ENCODE data around the gene COL6A2. TPM values are rescaled to one million over a fixed set of nuclear protein-coding genes. Genes with fewer than 3 reads are reported as not detected.

Gene COL6A2
- total and polyA plus RNA-seq, 2 of the 4 experiments (the other 2 are of a cell fraction): 208 to 1,065 TPM

DNA sequence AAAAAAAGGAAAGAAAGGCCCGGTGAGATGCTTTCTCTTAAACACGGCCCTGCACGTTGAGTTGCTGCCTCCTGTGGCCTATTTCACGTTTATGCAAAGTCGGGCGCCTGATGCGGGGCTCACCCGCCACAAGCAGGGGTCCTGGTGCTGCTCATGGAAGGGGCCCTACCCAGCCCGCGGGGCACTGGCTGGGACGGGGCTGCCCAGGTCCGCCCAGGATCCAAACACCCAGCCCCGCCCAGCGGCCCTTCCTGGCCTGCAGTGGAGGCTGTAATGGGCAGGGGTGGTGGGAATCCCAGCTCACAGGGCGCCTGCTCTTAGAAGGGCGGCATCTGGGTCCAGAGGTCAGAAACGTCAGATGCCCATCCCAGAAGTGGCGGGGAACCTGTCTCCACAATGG lies 1.6 kb downstream of the COL6A2 start:
- Histone ChIP-seq H3K18ac (ENCODE audit: low read depth, low read length) (peak overlapping the region; percentile 18; the same call in 1 of the 2 replicates), H2AFZ (replicated peaks; ENCODE audit: low read length, poor library complexity) (peak overlapping the region; percentile 2), H2BK20ac (ENCODE audit: low read depth, low read length) (no peak overlapping the region), H3K27me3 (ENCODE audit: control insufficient read depth, insufficient read depth, low read length) (no peaks in the 10 kb centered on the region), H3K9me1 (ENCODE audit: insufficient read depth, low read length) (peaks cover 19% of the 10 kb centered on the region), H4K8ac (ENCODE audit: low read depth in 2 of 2, low read length in 2 of 2) (peak overlapping the region in 1 of 2 experiments; percentile 68; a peak in 2 of 4 replicates), H4K20me1 (ENCODE audit: insufficient read depth, low read length) (peaks cover 47% of the 10 kb centered on the region), H3K4me3 (ENCODE audit: insufficient read depth, low read depth, low read length) (peak overlapping the region; percentile 97), H3K79me1 (ENCODE audit: low read depth in 1 of 2, low read length in 2 of 2) (peaks cover 6 to 42% of the 10 kb centered on the region in 2 experiments; a peak in 3 of 4 replicates), H3K4me2 (ENCODE audit: low read depth, low read length) (peak overlapping the region; percentile 83), H2BK120ac (ENCODE audit: low read depth, low read length) (no peak overlapping the region; the same call in 1 of the 2 replicates), H2AK5ac (ENCODE audit: low read depth, low read length) (no peak overlapping the region), H3K9ac (ENCODE audit: low read depth, low read length) (peak overlapping the region; percentile 67), H3K4ac (ENCODE audit: low read depth, low read length) (peak overlapping the region; percentile 80), H3K23ac (ENCODE audit: low read depth, low read length) (peak overlapping the region; percentile 99), H3K36me3 (ENCODE audit: control insufficient read depth, insufficient read depth, low read length) (peaks cover 12% of the 10 kb centered on the region), H3K27ac (ENCODE audit: insufficient read depth, low read length) (peak overlapping the region; percentile 58), H4K91ac (ENCODE audit: insufficient read depth, low read depth, low read length) (peak overlapping the region; percentile 38; the same call in 1 of the 2 replicates), H3K4me1 (ENCODE audit: control insufficient read depth, insufficient read depth, low read length) (peaks cover 11% of the 10 kb centered on the region), H3K56ac (ENCODE audit: extremely low read depth, insufficient read depth, low read length) (no peak overlapping the region; the same call in 1 of the 2 replicates), H3K14ac (replicated peaks; ENCODE audit: low read depth, low read length) (peak overlapping the region; percentile 99), H2BK15ac (ENCODE audit: low read depth, low read length) (no peak overlapping the region), H4K5ac (ENCODE audit: low read depth, low read length) (no peak overlapping the region), H3K9me3 (ENCODE audit: control insufficient read depth, insufficient read depth, low read length) (peaks cover 4% of the 10 kb centered on the region), H2AK9ac (replicated peaks; ENCODE audit: low read depth, low read length, poor library complexity) (peak overlapping the region; percentile 87), H2BK5ac (ENCODE audit: low read depth, low read length, poor library complexity, severe bottlenecking) (peak overlapping the region; percentile 64)
- peak; percentile 5; the same call in 1 of the 2 replicates for ATAC-seq (ENCODE audit: low read depth)
- in situ Hi-C loops (cut with MboI; ENCODE audit: low sequenced_read_pairs): no loop called here
- intact Hi-C loops (cut with micrococcal nuclease): loop anchor here (2.0 to 5.0 kb wide), 2 partner anchors 102 to 127 kb away; no protein-coding TSS in a partner anchor
- ChIA-PET CTCF (interaction anchor here (0.6 kb wide), 2 partner anchors 30 to 126 kb away, joined by 3 read pairs; no protein-coding TSS in a partner anchor), POLR2A (ENCODE audit: unreplicated experiment) (interaction anchor here (0.6 to 1.6 kb wide), 4 partner anchors 9 to 151 kb away, joined by 3 to 7 read pairs (median 6); no protein-coding TSS in a partner anchor)
- WGBS, 2 experiments (ENCODE audit: extremely low coverage in 2 of 2, insufficient read length in 1 of 2): 0% methylated on average over 2 of the region's 18 CpGs; no CpG with 5 or more reads in 1 of the 2 experiments
- no TSS peak for BruUV-seq (replicated peaks)
- TF ChIP-seq POLR2A (IDR thresholded peaks at IDR 0.05; ENCODE audit: low read depth, low read length) (peak; percentile 56; the same call in 1 of the 2 replicates), CHD1 (IDR thresholded peaks at IDR 0.05; ENCODE audit: low read depth, low read length) (0 out of 2 replicates have a peak, but pooled peaks have one; percentile 65), RAD21 (IDR thresholded peaks at IDR 0.05; ENCODE audit: low read length) (peak; percentile 15; the same call in 1 of the 2 replicates)
- TF ChIP-seq, protein P1, sequence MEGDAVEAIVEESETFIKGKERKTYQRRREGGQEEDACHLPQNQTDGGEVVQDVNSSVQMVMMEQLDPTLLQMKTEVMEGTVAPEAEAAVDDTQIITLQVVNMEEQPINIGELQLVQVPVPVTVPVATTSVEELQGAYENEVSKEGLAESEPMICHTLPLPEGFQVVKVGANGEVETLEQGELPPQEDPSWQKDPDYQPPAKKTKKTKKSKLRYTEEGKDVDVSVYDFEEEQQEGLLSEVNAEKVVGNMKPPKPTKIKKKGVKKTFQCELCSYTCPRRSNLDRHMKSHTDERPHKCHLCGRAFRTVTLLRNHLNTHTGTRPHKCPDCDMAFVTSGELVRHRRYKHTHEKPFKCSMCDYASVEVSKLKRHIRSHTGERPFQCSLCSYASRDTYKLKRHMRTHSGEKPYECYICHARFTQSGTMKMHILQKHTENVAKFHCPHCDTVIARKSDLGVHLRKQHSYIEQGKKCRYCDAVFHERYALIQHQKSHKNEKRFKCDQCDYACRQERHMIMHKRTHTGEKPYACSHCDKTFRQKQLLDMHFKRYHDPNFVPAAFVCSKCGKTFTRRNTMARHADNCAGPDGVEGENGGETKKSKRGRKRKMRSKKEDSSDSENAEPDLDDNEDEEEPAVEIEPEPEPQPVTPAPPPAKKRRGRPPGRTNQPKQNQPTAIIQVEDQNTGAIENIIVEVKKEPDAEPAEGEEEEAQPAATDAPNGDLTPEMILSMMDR (conservative IDR thresholded peaks at IDR 0.05; ENCODE audit: low read depth, low read length): no peak
- DNase-seq: peak; percentile 34
- dilution Hi-C loops (cut with HindIII; ENCODE audit: low sequenced_read_pairs, unreplicated experiment): no loop called here
